H9 (cell line): ENCODE results near the gene TMC1. TPM values are rescaled to one million over a fixed set of nuclear protein-coding genes. Genes with fewer than 3 reads are reported as not detected.

ENCODE experiments used
- DNase-seq: peaks from one replicate; pipeline ENCODE4 v3.0.0-alpha.2; 2017
- H2AFZ ChIP-seq: one replicate; pipeline ENCODE4 v1.6.1; 2013; ENCODE audit warnings: mild to moderate bottlenecking, low read length, control low read depth, moderate library complexity
- H2AK5ac ChIP-seq: 2 replicates; pipeline ENCODE4 v1.6.1; 2013; ENCODE audit warnings: low read length, control low read depth, mixed read lengths; ENCODE audit not compliant: insufficient read length
- H2BK120ac ChIP-seq: one replicate; pipeline ENCODE4 v1.6.1; 2013; ENCODE audit warnings: low read depth, mild to moderate bottlenecking, low read length, control low read depth, inconsistent platforms; ENCODE audit not compliant: poor library complexity, severe bottlenecking
- H2BK12ac ChIP-seq: 2 replicates; pipeline ENCODE4 v1.6.1; 2013; ENCODE audit warnings: low read length, control low read depth, mixed read lengths, low read depth; ENCODE audit not compliant: insufficient read length
- H2BK15ac ChIP-seq: 2 replicates; pipeline ENCODE4 v1.6.1; 2013; ENCODE audit warnings: low read depth, low read length, control low read depth
- H2BK20ac ChIP-seq: one replicate; pipeline ENCODE4 v1.6.1; 2013; ENCODE audit warnings: low read depth, mild to moderate bottlenecking, low read length, control low read depth, inconsistent platforms; ENCODE audit not compliant: poor library complexity, severe bottlenecking
- H2BK5ac ChIP-seq: 2 replicates; pipeline ENCODE4 v1.6.1; 2013; ENCODE audit warnings: low read length, control low read depth, mixed read lengths; ENCODE audit not compliant: insufficient read length
- H3K14ac ChIP-seq: 2 replicates; pipeline ENCODE4 v1.6.1; 2013; ENCODE audit warnings: low read length, control low read depth; ENCODE audit not compliant: insufficient read depth
- H3K18ac ChIP-seq: 2 replicates; pipeline ENCODE4 v1.6.1; 2013; ENCODE audit warnings: low read depth, mild to moderate bottlenecking, mixed read lengths, low read length, control low read depth; ENCODE audit not compliant: insufficient read length
- H3K23ac ChIP-seq: 2 replicates; pipeline ENCODE4 v1.6.1; 2013; ENCODE audit warnings: low read length, control low read depth, mixed read lengths, low read depth; ENCODE audit not compliant: insufficient read length
- H3K23me2 ChIP-seq: 2 replicates; pipeline ENCODE4 v1.6.1; 2013; ENCODE audit warnings: low read depth, mild to moderate bottlenecking, mixed read lengths, low read length, control low read depth; ENCODE audit not compliant: insufficient read length, poor library complexity, severe bottlenecking
- H3K27ac ChIP-seq: 2 replicates; pipeline ENCODE4 v1.5.1; 2013; ENCODE audit warnings: low read length, control low read depth, mixed read lengths, low read depth; ENCODE audit not compliant: insufficient read length
- H3K27me3 ChIP-seq: 2 replicates; pipeline ENCODE4 v1.6.1; 2013; ENCODE audit warnings: low read length, control low read depth, inconsistent platforms; ENCODE audit not compliant: insufficient read depth
- H3K4ac ChIP-seq: 2 replicates; pipeline ENCODE4 v1.6.1; 2013; ENCODE audit warnings: low read depth, mild to moderate bottlenecking, control low read depth, inconsistent platforms, low read length, moderate library complexity
- H3K4me1 ChIP-seq: 2 replicates; pipeline ENCODE4 v1.6.1; 2013; ENCODE audit warnings: low read length, control low read depth, inconsistent platforms; ENCODE audit not compliant: insufficient read depth
- H3K4me2 ChIP-seq: 2 replicates; pipeline ENCODE4 v1.6.1; 2013; ENCODE audit warnings: low read length, control low read depth, mixed read lengths; ENCODE audit not compliant: insufficient read length, insufficient read depth
- H3K56ac ChIP-seq: 2 replicates; pipeline ENCODE4 v1.6.1; 2013; ENCODE audit warnings: low read depth, mild to moderate bottlenecking, mixed read lengths, low read length, control low read depth; ENCODE audit not compliant: insufficient read length
- H3K79me1 ChIP-seq: 2 replicates; pipeline ENCODE4 v1.6.1; 2013; ENCODE audit warnings: low read depth, mild to moderate bottlenecking, moderate library complexity, low read length, control low read depth, inconsistent platforms; ENCODE audit not compliant: insufficient read depth, poor library complexity, severe bottlenecking
- H3K79me2 ChIP-seq: 2 replicates; pipeline ENCODE4 v1.6.1; 2013; ENCODE audit warnings: low read length, control low read depth, inconsistent platforms; ENCODE audit not compliant: insufficient read depth
- H3K9ac ChIP-seq: 2 replicates; pipeline ENCODE4 v1.6.1; 2013; ENCODE audit warnings: low read length, control low read depth, mixed read lengths; ENCODE audit not compliant: insufficient read length; ENCODE audit errors: extremely low read depth
- H3K9me3 ChIP-seq: one replicate; pipeline ENCODE4 v1.6.1; 2013; ENCODE audit warnings: low read depth, low read length, inconsistent platforms; ENCODE audit not compliant: control insufficient read depth
- H3T11ph ChIP-seq: one replicate; pipeline ENCODE4 v1.6.1; 2013; ENCODE audit warnings: mild to moderate bottlenecking, low read length, control low read depth, inconsistent platforms
- H4K20me1 ChIP-seq: one replicate; pipeline ENCODE4 v1.6.1; 2013; ENCODE audit not compliant: control insufficient read depth, insufficient read length, insufficient read depth
- H4K5ac ChIP-seq: 2 replicates; pipeline ENCODE4 v1.6.1; 2013; ENCODE audit warnings: low read depth, mild to moderate bottlenecking, mixed read lengths, low read length, control low read depth; ENCODE audit not compliant: insufficient read length
- H4K8ac ChIP-seq: replicated peaks from 2 replicates; pipeline ENCODE4 v1.6.1; 2013; ENCODE audit warnings: low read length, control low read depth, mixed read lengths, low read depth; ENCODE audit not compliant: insufficient read length
- H4K91ac ChIP-seq: 2 replicates; pipeline ENCODE4 v1.6.1; 2013; ENCODE audit warnings: low read depth, mild to moderate bottlenecking, moderate library complexity, mixed read lengths, low read length, control low read depth; ENCODE audit not compliant: insufficient read length
- H3K27ac Mint-ChIP-seq, 3 experiments: 2 replicates in 2 of 3; 3 replicates in 1 of 3; pipeline ENCODE4 v1.8.0; 2020 to 2021; ENCODE audit warnings: mixed read lengths in 3 of 3, mild to moderate bottlenecking in 1 of 3, moderate library complexity in 1 of 3
- H3K27me3 Mint-ChIP-seq: 2 replicates; pipeline ENCODE4 v1.8.0; 2021; ENCODE audit warnings: low read depth, mild to moderate bottlenecking, moderate library complexity, mixed read lengths
- H3K36me3 Mint-ChIP-seq, 3 experiments: 2 replicates in 2 of 3; 3 replicates in 1 of 3; pipeline ENCODE4 v1.8.0; 2020 to 2021; ENCODE audit warnings: low read depth in 3 of 3, mixed read lengths in 3 of 3; ENCODE audit not compliant: insufficient read depth in 1 of 3
- H3K4me1 Mint-ChIP-seq, 2 experiments: 2 replicates each; pipeline ENCODE4 v1.8.0; 2020; ENCODE audit warnings: mixed read lengths in 2 of 2
- H3K4me3 Mint-ChIP-seq, 2 experiments: 2 replicates in 1 of 2; 3 replicates in 1 of 2; pipeline ENCODE4 v1.8.0; 2020 to 2021; ENCODE audit warnings: mild to moderate bottlenecking in 2 of 2, mixed read lengths in 2 of 2, moderate library complexity in 1 of 2
- H3K9me3 Mint-ChIP-seq, 2 experiments: 2 replicates in 1 of 2; 3 replicates in 1 of 2; pipeline ENCODE4 v1.8.0; 2020; ENCODE audit warnings: mild to moderate bottlenecking in 2 of 2, mixed read lengths in 2 of 2, moderate library complexity in 1 of 2
- WGBS: extraction: QIAGEN DNeasy Blood & Tissue Kit; methylation state at CpG from one replicate; pipeline ENCODE4 v1.1.7; 2013; ENCODE audit warnings: missing lambda C conversion rate, low lambda C conversion rate, mixed read lengths; ENCODE audit not compliant: insufficient read length; ENCODE audit errors: extremely low coverage; 5-methylcytosine and 5-hydroxymethylcytosine counted together
- total RNA-seq: library from RNA; stranded (reverse); gene quantifications from 2 replicates; pipeline ENCODE4 v1.2.1, GENCODE V29; 2021
- TF ChIP-seq, protein P1 (sequence below): fragments of 200-600 bp; sonication (generic); conservative IDR thresholded peaks from 3 replicates; pipeline ENCODE4 v1.8.0; 2021; ENCODE audit warnings: antibody characterized with exemption, mild to moderate bottlenecking

Gene TMC1
- total RNA-seq, 1 experiment from 2014 or later, result 2.4 TPM

DNA sequence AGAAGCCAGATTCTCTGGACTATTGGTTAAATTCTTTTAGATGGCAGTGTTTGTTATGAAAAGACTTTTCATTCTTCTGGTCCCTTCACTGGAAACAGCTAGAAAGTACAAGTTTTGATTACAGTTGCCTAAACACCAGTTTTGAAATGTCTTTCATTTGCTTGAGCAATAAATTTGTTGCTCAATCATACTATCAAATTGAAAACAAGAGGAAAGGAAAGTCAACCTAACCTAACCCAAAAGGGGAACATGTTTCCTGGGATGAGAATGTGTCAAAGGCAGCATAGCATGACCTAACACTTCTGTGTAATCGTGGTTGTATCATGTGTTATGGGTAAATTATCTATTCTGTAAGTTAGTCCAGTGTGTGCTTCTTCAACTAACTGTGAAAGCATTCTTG is 213.2 kb downstream of the TMC1 start:
- Histone ChIP-seq H2AK5ac (no peak overlapping the region), H2BK120ac (no peak overlapping the region), H3K18ac (no peak overlapping the region), H3K4me2 (no peak overlapping the region), H4K8ac (no peak overlapping the region), H2BK5ac (no peak overlapping the region), H3K9ac (no peak overlapping the region), H4K91ac (no peak overlapping the region), H3K23ac (no peak overlapping the region), H2BK12ac (no peak overlapping the region), H2AFZ (no peak overlapping the region), H3K79me2 (no peaks in the 10 kb centered on the region), H4K20me1 (no peaks in the 10 kb centered on the region), H3K79me1 (no peaks in the 10 kb centered on the region), H3T11ph (no peak overlapping the region), H3K27me3 (no peaks in the 10 kb centered on the region), H3K23me2 (no peaks in the 10 kb centered on the region), H2BK20ac (no peak overlapping the region), H4K5ac (no peak overlapping the region), H3K56ac (no peak overlapping the region), H2BK15ac (no peak overlapping the region), H3K4me1 (no peaks in the 10 kb centered on the region; the same call in 1 of the 2 replicates), H3K9me3 (peaks cover 8% of the 10 kb centered on the region), H3K27ac (no peak overlapping the region), H3K14ac (no peak overlapping the region), H3K4ac (no peak overlapping the region)
- WGBS, result no CpG with 5 or more reads among the region's 1 CpG
- Mint-ChIP-seq H3K9me3 (peaks cover 8 to 18% of the 10 kb centered on the region in 2 experiments; a peak in 3 of 5 replicates), H3K36me3 (peaks cover 12 to 31% (median 22%) of the 10 kb centered on the region in 3 experiments), H3K4me3 (no peak overlapping the region), H3K27me3 (no peaks in the 10 kb centered on the region), H3K4me1 (peaks cover 6 to 17% of the 10 kb centered on the region in 2 experiments), H3K27ac (no peak overlapping the region)
- TF ChIP-seq, protein P1, sequence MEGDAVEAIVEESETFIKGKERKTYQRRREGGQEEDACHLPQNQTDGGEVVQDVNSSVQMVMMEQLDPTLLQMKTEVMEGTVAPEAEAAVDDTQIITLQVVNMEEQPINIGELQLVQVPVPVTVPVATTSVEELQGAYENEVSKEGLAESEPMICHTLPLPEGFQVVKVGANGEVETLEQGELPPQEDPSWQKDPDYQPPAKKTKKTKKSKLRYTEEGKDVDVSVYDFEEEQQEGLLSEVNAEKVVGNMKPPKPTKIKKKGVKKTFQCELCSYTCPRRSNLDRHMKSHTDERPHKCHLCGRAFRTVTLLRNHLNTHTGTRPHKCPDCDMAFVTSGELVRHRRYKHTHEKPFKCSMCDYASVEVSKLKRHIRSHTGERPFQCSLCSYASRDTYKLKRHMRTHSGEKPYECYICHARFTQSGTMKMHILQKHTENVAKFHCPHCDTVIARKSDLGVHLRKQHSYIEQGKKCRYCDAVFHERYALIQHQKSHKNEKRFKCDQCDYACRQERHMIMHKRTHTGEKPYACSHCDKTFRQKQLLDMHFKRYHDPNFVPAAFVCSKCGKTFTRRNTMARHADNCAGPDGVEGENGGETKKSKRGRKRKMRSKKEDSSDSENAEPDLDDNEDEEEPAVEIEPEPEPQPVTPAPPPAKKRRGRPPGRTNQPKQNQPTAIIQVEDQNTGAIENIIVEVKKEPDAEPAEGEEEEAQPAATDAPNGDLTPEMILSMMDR, result no peak
- no peak for DNase-seq
